Activated gamma-delta T cell treated with Interleukin-2 at 50 U/mL for 16 hours (primary cell): ENCODE data around the gene ADCY10.
"Not testable (repeated sequence)": the region's sequence is repeated elsewhere in the genome, so short reads cannot be mapped to it uniquely, and the experiment has no call there.

Source experiments
- DNase-seq: peaks from one replicate; pipeline ENCODE4 v3.0.0-alpha.2; 2020

The ADCY10 gene

DNA sequence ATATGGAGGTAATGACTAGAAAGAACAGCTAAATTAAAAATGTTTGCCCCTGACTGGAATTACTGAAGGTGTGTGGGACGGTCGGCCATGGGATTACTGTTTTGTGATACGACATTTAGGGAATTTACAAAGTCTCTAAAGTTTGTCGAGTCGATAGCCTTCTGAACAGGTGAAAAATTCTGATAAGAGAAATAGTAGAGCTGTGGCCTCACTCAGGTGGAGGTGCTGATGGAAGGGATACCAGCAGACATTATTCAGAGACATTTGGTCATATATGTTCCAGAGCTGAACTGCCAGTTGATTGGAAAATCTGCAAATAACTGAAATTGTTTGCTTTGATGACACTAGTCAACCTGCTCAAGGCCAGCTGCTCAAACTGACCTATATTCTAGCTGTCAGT is 71.1 kb downstream of the ADCY10 start:
- no peak for DNase-seq

DNA sequence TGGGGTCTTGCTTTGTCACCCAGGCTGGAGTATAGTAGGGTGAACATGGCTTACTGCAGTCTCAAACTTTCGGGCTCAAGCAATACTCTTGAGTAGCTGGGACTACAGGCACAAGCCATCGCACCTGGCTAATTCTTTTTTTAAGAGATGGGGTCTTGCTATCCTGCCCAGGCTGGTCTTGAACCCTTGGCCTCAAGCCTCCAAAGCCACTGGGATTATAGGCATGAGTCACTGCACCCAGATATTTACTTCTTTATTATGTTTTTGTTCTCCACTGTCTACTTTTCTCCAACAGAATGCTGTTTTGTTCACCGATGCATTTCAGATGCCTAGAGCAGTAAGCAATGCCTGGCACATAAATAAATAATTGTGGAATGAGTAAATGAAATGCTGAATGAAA is 72.4 kb downstream of the ADCY10 start:
- no peak for DNase-seq

DNA sequence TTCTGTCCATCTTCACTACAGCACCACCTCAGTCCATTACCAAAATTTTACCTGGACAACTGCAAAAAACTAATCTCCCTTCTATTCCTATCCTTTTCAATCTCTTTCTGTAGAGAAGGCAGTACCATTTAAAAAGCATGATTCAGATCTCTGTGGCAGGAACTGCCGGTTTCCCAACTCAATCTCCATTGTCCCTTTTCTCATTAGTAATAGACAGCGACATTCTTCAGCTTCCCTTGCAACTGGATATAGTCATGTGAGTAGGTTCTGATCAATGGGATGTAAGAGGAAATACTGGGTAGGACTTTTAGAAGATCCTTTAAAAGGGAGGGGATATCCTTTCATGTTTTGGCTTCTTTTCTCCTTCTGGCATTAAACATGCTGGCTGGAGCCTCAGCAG is 74.9 kb downstream of the ADCY10 start:
- DNase-seq: no peak

DNA sequence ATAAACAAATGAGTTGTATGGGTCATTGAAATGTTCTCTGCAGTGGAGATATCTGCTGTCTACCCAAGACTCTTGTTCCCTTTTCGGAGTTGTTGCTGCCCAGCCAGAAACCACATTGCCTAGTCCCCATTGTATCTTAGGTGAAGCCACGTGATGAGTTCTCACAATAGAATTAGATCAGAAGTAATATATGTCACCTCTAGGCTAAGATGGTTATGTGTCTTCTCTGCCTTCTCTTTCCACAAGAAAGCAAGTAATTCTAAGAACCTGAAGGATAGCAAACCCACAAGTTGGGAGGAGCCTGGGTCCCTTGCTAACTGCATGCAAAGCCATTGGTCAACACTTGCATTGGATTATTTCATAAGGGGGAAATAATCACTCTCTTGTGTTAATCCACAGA is 76.6 kb downstream of the ADCY10 start:
- DNase-seq: no peak

DNA sequence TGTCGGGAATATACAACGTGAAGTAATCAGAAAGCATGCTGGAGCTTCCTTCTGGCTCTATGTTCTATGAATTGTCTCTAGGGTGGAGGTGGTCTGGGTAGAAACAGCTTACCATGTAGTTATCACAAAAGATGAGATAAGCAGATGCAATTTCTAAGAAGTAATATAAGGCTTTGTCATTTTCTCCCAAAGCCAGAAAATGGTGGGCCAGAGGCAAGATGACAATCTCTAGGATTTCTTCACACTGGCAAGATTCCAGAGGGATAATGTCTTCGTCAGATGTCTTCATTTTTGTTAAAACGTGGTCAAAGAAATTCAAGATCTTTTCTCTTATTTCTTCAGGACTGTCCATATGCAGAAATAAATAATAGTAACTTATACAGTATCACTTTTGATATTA is 77.7 kb downstream of the ADCY10 start:
- DNase-seq: no peak

DNA sequence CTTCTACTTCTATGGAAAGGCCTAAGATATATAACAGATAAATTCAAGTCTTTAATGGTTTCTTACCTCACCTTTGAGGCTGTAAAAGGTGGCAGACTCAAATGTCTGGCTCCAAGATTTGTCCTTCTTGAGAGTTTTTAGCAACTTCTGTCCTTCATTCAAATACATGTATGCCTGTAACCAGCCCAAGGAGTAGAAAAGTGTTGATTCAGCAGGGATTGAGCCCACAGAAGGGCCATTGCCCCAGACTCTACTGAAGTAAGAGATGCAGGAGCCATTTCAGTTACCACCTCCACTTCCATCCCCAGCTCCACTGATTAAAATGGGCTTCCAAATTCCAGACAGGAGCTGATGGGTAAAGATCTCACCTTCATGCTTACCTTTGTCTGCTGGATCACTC is 80.0 kb downstream of the ADCY10 start:
- no peak for DNase-seq

DNA sequence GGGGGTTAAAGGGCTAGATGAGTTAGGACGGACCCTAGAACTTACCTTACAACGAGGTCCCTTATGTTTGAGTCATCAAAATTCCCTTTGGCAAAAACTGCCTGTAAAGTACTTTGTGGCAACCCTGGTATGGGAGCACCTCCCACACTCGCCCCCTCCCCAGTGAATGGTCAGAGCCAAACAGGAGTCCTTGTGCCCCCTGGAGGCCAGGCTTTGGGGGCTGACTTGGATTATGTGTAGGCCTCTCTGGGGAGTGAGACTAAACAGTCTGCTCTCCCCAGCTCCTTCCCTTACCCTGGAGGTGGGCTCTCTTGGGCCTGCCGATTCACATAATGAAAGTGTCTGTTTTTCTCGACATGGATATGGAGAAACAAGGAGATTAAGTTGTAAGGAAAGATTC is 81.2 kb downstream of the ADCY10 start:
- no peak for DNase-seq

DNA sequence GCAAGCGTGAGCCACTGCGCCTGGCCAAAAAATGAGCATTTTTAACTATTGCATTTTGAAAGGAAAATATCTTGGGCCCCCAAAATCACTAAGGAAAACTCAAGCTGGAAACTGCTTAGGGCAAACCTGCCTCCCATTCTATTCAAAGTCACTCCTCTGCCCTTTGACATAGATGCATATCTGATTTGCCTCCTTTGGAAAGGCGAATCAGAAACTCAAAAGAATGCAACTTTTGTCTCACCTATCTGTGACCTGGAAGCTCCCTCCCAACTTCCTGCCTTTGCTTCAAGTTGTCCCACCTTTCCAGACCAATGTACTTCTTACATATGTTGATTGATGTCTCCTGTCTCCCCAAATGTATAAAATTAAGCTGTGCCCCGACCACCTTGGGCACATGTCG is 83.3 kb downstream of the ADCY10 start:
- DNase-seq: not testable (repeated sequence)

DNA sequence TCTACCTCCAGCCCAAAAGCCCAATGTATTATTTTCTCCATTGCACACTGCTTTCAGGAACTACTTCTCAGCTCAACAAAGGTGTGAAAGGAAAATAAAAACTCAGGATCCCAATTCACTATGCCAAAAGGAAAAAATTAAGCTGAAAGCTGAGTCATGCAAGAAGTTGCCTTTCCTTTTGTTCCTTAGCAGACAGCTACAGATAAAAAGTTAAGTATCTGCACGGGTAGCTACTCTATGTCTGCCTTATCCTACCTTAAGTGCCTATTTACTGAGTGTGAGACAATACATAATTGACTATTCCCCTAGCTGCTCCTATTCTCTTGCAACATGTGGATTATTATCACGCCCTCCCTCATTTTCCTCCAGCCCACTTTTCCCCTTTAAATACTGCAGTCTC is 84.1 kb downstream of the ADCY10 start:
- DNase-seq: no peak

DNA sequence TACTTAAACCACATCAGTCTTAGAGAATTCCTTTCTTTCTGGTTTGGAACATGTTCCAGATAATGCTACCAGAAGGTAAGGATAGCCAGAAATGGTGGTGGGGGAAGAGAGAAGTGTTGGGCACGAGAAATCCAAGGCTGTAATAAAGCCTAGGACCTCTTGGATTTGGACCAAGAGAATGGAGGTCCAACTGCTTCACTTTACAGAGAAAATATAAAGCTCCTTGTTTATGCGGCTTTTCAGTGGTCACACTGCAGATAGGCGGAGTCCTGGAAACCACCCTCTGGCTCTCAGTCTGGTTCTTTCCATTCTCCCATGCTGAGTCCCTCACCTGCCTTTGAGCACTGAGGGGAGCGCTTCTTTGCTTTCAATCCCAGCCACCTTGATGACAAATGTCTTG is 87.8 kb downstream of the ADCY10 start:
- DNase-seq: no peak

DNA sequence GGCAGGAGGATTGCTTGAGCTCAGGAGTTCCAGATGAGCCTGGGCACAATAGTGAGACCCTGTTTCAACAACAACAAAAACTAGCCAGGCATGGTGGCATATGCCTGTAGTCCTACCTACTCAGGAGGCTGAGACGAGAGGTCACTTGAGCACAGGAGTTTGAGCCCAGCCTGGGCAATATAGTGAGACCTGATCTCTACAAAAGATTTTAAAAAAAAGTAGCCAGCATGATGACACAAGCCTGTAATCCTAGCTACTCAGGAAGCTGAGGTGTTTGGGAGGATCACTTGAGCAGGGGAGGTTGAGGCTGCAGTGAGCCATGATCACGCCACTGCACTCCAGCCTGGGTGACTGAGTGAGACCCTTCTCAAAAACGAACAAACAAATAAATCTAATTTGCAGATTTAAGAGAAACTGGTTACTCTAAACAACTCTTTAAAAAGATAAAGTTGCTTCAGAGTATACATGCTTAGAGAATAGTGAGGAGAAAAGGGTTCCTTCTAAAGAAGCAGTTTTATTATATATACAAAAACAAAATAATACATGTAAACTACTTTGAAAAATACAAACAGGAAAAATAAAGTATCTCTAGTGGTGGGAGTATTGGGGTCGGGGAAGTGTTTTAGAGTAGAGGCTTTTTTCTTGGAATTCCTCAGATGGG is 88.4 kb downstream of the ADCY10 start:
- DNase-seq: no peak

DNA sequence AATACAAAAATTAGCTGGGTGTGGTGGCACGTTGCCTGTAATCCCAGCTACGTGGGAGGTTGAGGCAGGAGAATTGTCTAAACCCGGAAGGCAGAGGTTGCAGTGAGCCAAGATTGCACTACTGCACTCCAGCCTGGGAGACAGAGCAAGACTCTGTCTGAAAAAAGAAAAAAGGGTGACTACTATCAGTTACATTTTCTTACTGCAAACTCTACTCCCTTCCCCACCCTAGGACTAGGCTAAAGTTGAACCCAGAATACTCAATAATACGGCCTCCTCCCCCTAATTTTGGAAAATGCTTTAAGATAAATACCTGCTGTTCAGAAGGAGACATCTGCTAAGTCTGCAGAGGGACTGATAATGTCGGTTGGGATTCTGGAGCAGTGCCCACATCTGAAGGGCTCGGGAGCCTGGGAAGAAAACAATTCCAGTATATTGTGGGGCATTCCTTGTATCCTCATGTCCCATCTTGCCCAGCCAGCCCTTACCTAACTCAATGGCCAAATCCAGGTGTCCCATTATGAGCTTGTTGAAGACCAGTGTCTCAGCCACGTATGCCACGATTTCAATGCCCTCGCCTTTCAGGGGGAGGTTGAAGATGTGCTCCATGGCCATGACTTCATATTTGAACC is 89.7 kb downstream of the ADCY10 start:
- DNase-seq: no peak

DNA sequence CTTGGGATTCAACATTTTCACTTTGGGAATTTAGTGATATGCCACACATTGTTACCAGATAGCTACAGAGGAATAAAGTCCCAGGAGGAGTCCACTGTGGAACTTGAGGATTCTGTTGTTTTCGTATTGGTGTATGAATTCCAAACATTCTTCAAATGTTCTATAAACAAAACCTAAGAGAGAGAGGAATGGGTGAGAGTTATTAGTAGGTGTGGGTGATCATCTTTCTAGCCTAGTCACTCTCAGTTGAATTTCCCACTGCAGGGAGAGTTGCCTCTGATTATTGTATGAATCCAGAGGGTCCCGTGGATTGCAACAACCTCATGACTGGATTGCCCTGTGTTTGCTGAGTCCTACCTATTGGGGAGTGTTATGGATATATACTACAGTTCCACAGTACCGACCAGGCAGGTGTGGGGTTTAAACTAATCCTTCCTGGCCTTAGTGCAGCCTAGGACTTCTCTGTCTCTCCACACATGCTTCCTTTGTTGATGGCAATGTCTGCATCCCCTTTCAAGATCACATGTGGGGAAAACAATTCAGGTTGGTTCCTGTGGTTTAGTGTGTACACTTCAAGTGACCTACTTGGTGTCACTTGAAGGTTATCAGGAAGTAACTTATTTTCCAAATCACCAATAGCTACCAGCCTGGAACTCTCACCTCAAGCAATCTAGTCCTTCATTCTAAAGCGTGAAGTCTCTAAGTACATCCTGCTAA is 91.8 kb downstream of the ADCY10 start:
- DNase-seq: no peak

DNA sequence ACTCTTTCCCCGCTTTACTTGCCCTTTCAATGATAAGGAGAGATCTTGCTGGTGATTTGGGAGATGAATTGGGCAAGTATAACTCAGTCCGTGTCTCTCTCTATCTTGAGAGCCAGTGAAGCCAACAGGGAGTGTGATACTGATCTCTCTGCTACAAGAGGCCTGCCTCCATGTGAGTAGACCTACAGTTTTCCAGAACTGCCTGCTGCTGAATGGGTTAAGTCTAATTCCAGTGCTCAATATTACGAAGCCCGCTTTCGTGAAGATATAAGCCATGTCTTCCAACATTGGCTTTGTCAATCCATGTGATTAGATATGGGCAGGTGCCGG is 92.6 kb downstream of the ADCY10 start:
- DNase-seq: no peak

DNA sequence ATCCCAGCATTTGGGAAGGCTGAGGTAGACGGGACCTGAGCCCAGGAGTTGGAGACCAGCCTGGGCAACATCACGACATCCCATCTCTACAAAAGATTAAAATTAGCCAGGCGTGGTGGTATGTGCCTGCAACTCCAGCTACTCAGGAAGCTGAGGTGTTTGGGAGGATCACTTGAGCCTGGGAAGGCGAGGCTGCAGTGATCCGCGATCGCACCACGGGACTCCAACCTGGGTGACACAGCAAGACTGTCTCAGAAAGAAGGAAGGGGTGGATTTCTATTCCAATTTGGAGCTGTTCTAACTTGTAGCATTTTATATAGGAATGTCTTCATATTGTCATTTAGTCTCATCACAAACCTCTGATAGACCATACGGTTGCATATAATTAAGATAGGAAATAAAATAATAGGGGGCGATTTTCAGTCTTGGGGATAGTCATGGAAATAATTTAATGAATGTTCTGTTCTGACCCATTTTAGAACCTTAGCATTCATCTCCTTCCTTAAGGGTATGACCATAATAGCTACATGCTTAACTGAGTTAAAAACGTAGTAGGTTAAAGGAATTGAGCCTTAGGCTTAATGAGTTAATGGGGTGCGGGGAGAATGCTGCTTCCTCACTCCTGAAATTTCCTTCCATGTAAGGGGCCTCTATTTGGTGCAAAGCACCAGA is 93.1 kb downstream of the ADCY10 start:
- no peak for DNase-seq

DNA sequence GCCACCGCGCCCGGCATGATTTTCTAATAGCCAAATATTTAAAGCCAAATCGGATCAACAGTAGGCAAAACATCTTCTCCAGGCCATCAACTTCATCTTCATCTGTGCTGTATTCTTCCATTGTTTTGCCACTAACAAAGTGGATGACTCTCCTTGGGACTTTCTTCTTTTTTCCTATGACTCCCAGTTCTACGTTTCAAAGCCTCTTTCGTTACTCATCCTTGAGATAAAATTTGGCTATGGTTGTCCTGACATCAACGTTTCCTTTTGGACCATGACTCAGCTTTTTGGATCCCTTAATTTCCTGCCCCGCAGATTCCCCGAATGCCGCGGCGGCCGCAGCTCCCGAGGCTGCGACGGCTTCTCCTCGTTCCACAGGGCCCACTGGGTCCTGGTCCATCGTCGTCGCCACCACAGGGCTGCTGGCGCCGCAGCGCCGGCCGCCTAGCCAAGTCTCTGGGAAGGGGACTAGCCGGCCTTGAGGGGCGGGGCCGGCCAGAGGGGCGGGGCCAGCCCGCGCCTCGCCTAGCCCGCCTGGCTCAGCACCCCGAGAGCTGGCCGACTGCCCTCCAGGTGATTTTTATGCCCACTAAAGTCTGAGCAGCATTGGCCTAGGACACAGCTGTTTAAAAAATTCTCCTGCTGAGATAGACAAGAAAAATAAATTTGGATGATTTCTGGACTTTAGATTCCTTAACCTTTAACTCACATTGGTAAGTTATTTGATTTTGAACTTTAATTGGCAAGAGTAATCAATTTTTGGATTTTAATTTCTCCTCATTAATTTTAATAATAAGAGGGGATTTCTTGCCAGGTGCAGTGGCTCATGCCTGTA is 93.9 kb downstream of the ADCY10 start:
- no peak for DNase-seq

DNA sequence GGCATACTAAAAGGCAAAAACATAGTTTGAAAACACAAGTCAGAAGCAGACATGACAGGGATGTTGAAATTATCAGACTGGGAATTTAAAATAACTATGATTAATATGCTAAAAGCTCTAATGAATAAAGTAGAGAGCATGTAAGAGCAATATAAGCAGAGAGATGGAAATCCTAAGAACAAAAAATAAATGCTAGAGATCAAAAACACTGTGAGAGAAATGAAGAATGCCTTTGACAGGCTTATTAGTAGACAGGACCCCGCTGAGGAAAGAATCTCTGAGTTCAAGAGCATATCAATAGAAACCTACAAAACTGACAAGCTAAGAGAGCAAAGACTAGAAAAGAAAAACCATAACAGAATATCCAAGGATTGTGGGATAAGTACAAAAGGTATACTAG is 98.3 kb downstream of the ADCY10 start:
- no peak for DNase-seq

DNA sequence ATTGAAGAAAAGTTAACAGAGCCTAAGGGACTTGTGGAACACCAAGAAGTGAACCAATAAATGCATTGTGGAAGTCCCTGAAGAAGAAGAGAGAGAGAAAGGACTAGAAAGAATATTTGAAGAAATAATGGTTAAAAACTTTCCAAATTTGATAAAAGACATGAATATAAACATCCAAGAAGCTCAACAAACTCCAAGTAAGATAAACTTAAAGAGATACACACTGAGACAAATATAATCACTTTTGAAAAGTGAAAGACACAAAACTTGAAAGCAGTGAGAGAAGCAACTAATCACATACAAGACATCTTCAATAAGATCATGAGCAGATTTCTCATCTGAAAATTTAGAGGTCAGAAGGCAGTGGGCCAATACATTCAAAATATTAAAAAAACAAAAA is 101.0 kb downstream of the ADCY10 start:
- DNase-seq: no peak

DNA sequence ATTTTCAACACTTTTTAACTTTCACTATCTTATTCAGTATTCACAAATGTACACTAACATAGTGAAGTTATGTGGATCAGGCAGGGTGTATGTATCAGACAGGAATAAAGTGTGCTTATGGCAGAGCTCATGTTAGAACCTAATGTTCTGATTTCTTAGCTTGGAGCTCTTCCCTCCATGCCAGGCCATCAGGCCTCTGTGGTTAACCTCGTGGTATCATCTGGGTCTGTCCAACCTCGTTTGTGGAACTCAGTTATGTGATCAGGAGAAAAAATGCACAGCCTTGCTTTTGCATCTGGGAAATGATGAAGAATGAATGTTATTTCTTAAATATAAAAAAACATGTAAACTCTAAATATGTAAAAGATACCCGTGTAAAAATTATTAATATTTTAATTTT is 105.2 kb downstream of the ADCY10 start:
- no peak for DNase-seq

DNA sequence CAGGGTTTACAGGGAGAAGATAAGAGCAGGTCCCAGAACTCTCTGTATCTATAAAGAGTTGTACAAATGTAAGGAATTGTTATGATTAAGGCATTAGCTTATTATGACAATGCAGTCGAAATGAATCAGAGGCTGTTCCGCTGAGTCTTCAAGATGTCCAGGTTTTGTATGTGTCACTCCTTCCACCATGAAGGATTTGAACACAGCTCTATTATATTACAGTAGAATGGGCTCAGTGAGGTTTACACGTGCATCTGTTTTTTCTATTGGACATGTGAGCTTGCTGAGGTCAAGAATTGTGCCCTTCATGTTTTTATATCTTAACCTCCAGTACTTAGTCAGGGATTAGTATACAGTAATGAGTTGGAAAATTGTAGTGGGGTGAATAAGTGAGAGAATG is 105.8 kb downstream of the ADCY10 start:
- DNase-seq: no peak

DNA sequence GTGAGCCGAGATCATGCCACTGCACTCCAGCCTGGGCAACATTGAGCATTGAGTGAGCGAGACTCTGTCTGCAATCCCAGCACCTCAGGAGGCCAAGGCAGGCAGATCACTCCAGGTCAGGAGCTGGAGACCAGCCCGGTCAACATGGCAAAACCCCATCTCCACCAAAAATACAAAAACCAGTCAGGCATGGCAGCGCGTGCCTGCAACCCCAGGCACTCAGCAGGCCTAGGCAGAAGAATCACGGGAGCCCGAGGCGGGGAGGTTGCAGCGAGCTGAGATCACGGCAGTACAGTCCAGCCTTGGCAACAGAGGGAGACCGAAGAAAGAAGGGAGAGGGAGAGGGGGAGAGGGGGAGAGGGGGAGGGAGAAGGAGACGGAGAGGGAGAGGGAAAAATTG is 107.3 kb downstream of the ADCY10 start:
- not testable (repeated sequence) for DNase-seq

DNA sequence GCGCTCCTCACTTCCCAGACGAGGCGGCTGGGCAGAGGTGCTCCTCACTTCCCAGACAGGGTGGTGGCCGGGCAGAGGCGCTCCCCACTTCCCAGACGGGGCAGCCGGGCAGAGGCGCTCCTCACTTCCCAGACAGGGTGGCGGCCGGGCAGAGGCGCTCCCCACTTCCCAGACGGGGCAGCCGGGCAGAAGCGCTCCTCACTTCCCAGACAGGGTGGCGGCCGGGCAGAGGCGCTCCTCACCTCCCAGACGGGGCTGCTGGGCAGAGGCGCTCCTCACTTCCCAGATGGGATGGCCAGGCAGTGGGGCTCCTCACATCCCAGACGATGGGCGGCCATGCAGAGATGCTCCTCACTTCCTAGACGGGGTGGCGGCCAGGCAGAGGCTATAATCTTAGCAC is 107.7 kb downstream of the ADCY10 start:
- DNase-seq: not testable (repeated sequence)

DNA sequence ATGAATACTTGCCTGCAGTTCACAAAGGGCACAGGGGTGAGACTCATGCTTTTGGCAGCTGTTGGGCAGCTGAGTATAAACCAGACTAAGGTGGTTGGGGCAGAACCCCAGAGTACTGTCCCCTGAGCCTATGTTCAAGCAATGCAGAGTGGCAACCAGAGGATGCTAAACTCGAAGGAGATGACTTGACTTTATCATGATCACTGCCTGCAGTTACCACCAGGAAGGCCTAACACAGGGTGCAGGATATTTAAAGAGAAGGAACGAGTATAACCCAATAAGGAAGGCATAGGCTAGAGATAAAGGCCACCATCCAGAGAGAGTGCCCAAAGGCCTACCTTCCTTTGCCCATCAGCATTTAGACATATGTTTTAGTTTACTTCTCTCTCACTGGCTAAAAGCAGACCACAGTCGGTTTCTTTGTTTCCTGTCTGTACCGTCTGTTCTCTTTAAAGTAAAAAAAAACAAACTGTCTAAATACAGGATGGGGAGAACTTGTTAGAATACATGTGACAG is 108.8 kb downstream of the ADCY10 start:
- peak; percentile 8 for DNase-seq
